ENCODE data around the gene ATCAY.

DNA sequence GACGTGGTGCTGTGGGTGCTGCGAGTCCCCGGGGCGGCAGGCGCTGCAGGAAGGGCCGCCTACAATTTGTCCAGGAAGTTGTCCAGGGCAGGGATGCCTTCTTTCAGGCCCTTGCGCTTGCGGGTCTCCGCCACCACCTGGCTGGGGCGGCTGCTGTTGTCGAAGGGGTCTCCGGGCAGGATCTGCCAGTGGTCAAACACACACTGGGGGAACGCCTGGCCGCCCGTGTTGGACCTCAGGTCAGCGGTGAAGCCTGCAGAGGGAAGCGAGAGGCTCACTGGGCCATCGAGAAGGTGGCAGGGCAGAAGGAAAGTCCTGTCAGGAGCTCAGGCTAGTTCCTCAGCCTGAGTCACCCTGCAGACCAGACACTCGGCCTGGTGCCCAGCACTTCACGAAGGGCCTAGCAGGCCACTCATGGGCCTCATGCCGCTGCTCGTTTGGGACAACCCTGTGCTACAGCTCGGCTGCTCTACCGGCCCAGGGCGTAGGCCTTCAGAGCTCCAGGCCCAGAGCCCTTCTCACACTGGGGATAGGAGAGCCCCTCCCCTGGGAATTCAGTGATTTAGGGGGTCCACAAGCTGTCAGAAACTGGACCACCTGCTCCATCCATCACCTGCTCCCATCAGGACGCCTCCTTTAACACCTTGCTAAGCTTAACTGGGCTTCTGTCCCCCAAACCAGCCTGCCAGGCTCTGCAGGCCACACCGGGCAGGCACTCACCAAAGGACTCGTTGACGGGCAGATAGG lies 96.2 kb downstream of the ATCAY start:
- TF ChIP-seq, protein P1, sequence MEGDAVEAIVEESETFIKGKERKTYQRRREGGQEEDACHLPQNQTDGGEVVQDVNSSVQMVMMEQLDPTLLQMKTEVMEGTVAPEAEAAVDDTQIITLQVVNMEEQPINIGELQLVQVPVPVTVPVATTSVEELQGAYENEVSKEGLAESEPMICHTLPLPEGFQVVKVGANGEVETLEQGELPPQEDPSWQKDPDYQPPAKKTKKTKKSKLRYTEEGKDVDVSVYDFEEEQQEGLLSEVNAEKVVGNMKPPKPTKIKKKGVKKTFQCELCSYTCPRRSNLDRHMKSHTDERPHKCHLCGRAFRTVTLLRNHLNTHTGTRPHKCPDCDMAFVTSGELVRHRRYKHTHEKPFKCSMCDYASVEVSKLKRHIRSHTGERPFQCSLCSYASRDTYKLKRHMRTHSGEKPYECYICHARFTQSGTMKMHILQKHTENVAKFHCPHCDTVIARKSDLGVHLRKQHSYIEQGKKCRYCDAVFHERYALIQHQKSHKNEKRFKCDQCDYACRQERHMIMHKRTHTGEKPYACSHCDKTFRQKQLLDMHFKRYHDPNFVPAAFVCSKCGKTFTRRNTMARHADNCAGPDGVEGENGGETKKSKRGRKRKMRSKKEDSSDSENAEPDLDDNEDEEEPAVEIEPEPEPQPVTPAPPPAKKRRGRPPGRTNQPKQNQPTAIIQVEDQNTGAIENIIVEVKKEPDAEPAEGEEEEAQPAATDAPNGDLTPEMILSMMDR (IDR thresholded peaks at IDR 0.05), result no peak
- no peak for TF ChIP-seq MYC (IDR thresholded peaks at IDR 0.05; ENCODE audit: borderline replicate concordance, low read length)

Data from A549 (cell line).